Measurements from ENCODE around the gene GPR137. TPM values are rescaled to one million over a fixed set of nuclear protein-coding genes. Genes with fewer than 3 reads are reported as not detected.
A peak's percentile ranks its signal among the peaks of the same experiment; 100 is the strongest.

The GPR137 gene
- total RNA-seq, 1 experiment from 2014 or later = 51.8 TPM

DNA sequence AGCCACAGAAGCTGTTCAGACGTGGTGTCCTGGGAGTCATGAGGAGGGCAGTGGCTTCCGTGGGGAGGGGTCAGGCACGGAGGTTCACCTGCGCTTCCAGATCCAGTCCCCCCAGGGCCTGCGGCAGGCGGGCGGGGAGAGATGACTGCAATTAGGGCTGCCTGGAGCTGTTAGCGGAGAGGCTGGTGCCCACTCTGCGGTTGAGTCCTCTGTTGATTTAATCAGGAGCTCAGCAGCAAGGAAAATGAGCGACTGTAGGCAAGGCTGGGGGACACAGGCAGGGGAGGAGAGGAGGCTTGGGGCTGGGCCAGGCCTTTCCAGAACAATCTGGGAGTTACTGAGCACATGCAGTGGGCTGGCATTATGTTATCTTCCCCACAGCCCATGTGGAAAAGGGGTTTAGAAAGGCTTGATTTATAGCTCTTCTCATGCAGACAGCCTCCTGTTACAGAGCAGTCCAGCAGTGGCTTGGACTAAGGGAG, 21.2 kb upstream of the GPR137 start:
- ChIA-PET POLR2A (interaction anchor here (0.6 to 1.4 kb wide), 2 partner anchors 23 to 73 kb away, joined by 4 to 7 read pairs; no protein-coding TSS in a partner anchor), CTCF (interaction anchor here (0.8 to 4.5 kb wide), 6 partner anchors 14 to 91 kb away, joined by 3 to 65 read pairs (median 6); partner anchors contain the start of genes NUDT22, PLCB3 and TRPT1)
- no peaks in the 10 kb centered on the region for H3K27me3 Mint-ChIP-seq (ENCODE audit: low read depth)
- no peaks in the 10 kb centered on the region for H3K9me3 Mint-ChIP-seq
- H3K36me3 Mint-ChIP-seq = peaks cover 40% of the 10 kb centered on the region
- ATAC-seq (no peak), DNase-seq (ENCODE audit: low spot score) (no peak)
- no peak overlapping the region for H3K4me3 Mint-ChIP-seq
- peak overlapping the region; percentile 32 for H3K27ac Mint-ChIP-seq
- TF ChIP-seq JAZF1 (CRISPR knock-in tag; IDR thresholded peaks at IDR 0.05) (no peak), GABPB1 (CRISPR knock-in tag; IDR thresholded peaks at IDR 0.05) (no peak), NFYB (CRISPR knock-in tag; conservative IDR thresholded peaks at IDR 0.05; ENCODE audit: low read depth) (no peak)
- H3K4me1 Mint-ChIP-seq = peaks cover 12% of the 10 kb centered on the region

DNA sequence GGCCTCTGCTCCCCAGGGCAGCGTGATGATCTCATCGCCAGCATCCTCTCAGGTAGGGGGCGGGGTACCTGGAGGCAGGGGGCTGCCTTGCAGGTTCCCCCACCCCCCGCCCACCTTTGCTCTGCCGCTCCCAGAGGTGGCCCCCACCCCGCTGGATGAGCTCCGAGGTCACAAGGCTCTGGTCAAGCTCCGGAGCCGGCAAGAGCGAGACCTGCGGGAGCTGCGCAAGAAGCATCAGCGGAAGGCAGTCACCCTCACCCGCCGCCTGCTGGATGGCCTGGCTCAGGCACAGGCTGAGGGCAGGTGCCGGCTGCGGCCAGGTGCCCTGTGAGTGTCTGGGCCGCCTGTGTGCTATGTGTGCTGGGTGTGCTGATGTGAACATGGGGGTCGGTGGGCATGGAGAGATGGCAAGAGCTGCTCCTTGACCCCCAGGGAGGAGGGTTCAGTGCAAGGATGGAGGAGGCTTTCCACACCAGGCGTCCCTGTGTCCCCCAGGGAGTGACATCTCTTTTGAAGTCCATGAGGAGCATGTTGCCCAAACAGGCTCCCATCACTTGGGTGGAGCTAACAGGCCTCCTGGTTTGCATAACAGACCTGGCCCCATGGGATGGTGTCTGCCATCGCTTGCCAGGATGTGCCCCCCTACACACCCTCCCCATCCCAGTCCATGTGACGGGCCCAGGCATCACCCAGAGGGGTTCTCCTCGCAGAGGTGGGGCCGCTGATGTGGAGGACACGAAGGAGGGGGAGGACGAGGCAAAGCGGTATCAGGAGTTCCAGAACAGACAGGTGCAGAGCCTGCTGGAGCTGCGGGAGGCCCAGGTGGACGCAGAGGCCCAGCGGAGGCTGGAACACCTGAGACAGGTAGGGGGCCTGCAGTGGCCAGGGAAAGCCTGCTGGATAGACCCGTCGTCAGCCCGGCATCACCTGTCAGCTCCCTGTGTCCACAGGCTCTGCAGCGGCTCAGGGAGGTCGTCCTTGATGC, 20.2 kb upstream of the GPR137 start:
- H3K27ac Mint-ChIP-seq = no peak overlapping the region
- POLR2A ChIA-PET = interaction anchor here (0.6 kb wide), 1 partner anchor 74 kb away, joined by 7 read pairs; no protein-coding TSS in a partner anchor

DNA sequence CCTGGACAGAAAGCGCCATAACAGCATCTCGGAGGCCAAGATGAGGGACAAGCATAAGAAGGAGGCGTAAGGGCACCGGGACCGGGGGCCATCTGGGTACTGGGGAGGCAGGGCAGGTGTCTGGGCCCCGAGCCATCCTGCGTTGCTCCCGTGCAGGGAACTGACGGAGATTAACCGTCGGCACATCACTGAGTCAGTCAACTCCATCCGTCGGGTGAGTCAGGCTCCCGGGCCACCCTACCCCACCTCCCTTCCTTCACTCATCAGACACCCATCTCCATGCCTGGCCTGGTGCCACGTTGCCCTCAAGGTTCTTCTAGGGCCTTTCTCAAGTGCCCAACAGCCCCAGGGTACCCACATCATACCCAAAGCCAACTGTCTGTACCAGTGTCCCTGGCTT, 19.3 kb upstream of the GPR137 start:
- CTCF ChIA-PET = interaction anchor here (4.5 kb wide), 1 partner anchor 16 kb away, joined by 65 read pairs; the partner anchor contains the start of gene PLCB3
- Mint-ChIP-seq H3K9me3 (no peaks in the 10 kb centered on the region), H3K36me3 (peaks cover 29% of the 10 kb centered on the region), H3K4me3 (no peak overlapping the region), H3K27me3 (ENCODE audit: low read depth) (no peaks in the 10 kb centered on the region), H3K27ac (no peak overlapping the region), H3K4me1 (peaks cover 12% of the 10 kb centered on the region)
- no peak for ATAC-seq
- POLR2A ChIA-PET = interaction anchor here (1.6 kb wide), 1 partner anchor 16 kb away, joined by 4 read pairs; no protein-coding TSS in a partner anchor
- no peak for DNase-seq (ENCODE audit: low spot score)
- TF ChIP-seq MYBL2 (CRISPR knock-in tag; IDR thresholded peaks at IDR 0.05) (no peak), NR3C1 (CRISPR knock-in tag; conservative IDR thresholded peaks at IDR 0.05; ENCODE audit: low read depth) (no peak), ETV6 (CRISPR knock-in tag; IDR thresholded peaks at IDR 0.05) (no peak), NR2C2 (CRISPR knock-in tag; IDR thresholded peaks at IDR 0.05) (no peak), SOX15 (CRISPR knock-in tag; IDR thresholded peaks at IDR 0.05) (no peak), ZNF263 (CRISPR knock-in tag; IDR thresholded peaks at IDR 0.05; ENCODE audit: low read depth) (no peak)
- TF ChIP-seq, protein P1, sequence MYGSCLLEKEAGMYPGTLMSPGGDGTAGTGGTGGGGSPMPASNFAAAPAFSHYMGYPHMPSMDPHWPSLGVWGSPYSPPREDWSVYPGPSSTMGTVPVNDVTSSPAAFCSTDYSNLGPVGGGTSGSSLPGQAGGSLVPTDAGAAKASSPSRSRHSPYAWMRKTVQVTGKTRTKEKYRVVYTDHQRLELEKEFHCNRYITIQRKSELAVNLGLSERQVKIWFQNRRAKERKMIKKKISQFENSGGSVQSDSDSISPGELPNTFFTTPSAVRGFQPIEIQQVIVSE (CRISPR knock-in tag; IDR thresholded peaks at IDR 0.05; ENCODE audit: borderline replicate concordance) = no peak
- TF ChIP-seq, protein P2, sequence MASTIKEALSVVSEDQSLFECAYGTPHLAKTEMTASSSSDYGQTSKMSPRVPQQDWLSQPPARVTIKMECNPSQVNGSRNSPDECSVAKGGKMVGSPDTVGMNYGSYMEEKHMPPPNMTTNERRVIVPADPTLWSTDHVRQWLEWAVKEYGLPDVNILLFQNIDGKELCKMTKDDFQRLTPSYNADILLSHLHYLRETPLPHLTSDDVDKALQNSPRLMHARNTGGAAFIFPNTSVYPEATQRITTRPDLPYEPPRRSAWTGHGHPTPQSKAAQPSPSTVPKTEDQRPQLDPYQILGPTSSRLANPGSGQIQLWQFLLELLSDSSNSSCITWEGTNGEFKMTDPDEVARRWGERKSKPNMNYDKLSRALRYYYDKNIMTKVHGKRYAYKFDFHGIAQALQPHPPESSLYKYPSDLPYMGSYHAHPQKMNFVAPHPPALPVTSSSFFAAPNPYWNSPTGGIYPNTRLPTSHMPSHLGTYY (CRISPR knock-in tag; IDR thresholded peaks at IDR 0.05) = no peak
- TF ChIP-seq, protein P3, sequence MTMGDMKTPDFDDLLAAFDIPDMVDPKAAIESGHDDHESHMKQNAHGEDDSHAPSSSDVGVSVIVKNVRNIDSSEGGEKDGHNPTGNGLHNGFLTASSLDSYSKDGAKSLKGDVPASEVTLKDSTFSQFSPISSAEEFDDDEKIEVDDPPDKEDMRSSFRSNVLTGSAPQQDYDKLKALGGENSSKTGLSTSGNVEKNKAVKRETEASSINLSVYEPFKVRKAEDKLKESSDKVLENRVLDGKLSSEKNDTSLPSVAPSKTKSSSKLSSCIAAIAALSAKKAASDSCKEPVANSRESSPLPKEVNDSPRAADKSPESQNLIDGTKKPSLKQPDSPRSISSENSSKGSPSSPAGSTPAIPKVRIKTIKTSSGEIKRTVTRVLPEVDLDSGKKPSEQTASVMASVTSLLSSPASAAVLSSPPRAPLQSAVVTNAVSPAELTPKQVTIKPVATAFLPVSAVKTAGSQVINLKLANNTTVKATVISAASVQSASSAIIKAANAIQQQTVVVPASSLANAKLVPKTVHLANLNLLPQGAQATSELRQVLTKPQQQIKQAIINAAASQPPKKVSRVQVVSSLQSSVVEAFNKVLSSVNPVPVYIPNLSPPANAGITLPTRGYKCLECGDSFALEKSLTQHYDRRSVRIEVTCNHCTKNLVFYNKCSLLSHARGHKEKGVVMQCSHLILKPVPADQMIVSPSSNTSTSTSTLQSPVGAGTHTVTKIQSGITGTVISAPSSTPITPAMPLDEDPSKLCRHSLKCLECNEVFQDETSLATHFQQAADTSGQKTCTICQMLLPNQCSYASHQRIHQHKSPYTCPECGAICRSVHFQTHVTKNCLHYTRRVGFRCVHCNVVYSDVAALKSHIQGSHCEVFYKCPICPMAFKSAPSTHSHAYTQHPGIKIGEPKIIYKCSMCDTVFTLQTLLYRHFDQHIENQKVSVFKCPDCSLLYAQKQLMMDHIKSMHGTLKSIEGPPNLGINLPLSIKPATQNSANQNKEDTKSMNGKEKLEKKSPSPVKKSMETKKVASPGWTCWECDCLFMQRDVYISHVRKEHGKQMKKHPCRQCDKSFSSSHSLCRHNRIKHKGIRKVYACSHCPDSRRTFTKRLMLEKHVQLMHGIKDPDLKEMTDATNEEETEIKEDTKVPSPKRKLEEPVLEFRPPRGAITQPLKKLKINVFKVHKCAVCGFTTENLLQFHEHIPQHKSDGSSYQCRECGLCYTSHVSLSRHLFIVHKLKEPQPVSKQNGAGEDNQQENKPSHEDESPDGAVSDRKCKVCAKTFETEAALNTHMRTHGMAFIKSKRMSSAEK (CRISPR knock-in tag; IDR thresholded peaks at IDR 0.05; ENCODE audit: borderline replicate concordance) = no peak

More for the DNA sequence above, 20.2 kb upstream of the GPR137 start:
- H3K36me3 Mint-ChIP-seq = peaks cover 29% of the 10 kb centered on the region
- TF ChIP-seq NFYB (CRISPR knock-in tag; conservative IDR thresholded peaks at IDR 0.05; ENCODE audit: low read depth) = no peak
- no peak for TF ChIP-seq ZBTB21 (CRISPR knock-in tag; IDR thresholded peaks at IDR 0.05; ENCODE audit: borderline replicate concordance)
- TF ChIP-seq KAT7 (CRISPR knock-in tag; IDR thresholded peaks at IDR 0.05; ENCODE audit: borderline replicate concordance) = no peak
- TF ChIP-seq, protein P4, sequence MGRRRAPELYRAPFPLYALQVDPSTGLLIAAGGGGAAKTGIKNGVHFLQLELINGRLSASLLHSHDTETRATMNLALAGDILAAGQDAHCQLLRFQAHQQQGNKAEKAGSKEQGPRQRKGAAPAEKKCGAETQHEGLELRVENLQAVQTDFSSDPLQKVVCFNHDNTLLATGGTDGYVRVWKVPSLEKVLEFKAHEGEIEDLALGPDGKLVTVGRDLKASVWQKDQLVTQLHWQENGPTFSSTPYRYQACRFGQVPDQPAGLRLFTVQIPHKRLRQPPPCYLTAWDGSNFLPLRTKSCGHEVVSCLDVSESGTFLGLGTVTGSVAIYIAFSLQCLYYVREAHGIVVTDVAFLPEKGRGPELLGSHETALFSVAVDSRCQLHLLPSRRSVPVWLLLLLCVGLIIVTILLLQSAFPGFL (CRISPR knock-in tag; IDR thresholded peaks at IDR 0.05; ENCODE audit: borderline replicate concordance) = no peak
- no peak for TF ChIP-seq ZNF263 (CRISPR knock-in tag; IDR thresholded peaks at IDR 0.05; ENCODE audit: low read depth)
- no peak for TF ChIP-seq CREM (CRISPR knock-in tag; IDR thresholded peaks at IDR 0.05)
- TF ChIP-seq SMAD4 (CRISPR knock-in tag; IDR thresholded peaks at IDR 0.05) = no peak
- no peak for TF ChIP-seq MXD4 (CRISPR knock-in tag; IDR thresholded peaks at IDR 0.05; ENCODE audit: borderline replicate concordance)
- TF ChIP-seq ZNF121 (CRISPR knock-in tag; IDR thresholded peaks at IDR 0.05) = no peak
- no peak for TF ChIP-seq ZNF138 (CRISPR knock-in tag; conservative IDR thresholded peaks at IDR 0.05)
- H3K4me1 Mint-ChIP-seq = peaks cover 12% of the 10 kb centered on the region
- H3K9me3 Mint-ChIP-seq = no peaks in the 10 kb centered on the region
- no peak for DNase-seq (ENCODE audit: low spot score)
- CTCF ChIA-PET = interaction anchor here (0.8 to 4.5 kb wide), 5 partner anchors 15 to 90 kb away, joined by 3 to 65 read pairs (median 3); partner anchors contain the start of genes NUDT22, PLCB3 and TRPT1
- ATAC-seq = no peak
- no peak overlapping the region for H3K4me3 Mint-ChIP-seq
- no peaks in the 10 kb centered on the region for H3K27me3 Mint-ChIP-seq (ENCODE audit: low read depth)
